HepG2 (cell line): Measurements from ENCODE around the gene MBD3L2. TPM values are rescaled to one million over a fixed set of nuclear protein-coding genes. Genes with fewer than 3 reads are reported as not detected.

Experiments used
- AHR ChIP-seq: IDR thresholded peaks from 2 replicates; pipeline ENCODE4 v1.6.1; 2018; ENCODE audit warnings: missing genetic modification reagents, missing compliant biosample characterization
- E2F2 ChIP-seq: sonication (generic); formaldehyde crosslinking; IDR thresholded peaks from 2 replicates; pipeline ENCODE4 v1.4.0; 2020; ENCODE audit warnings: missing genetic modification reagents, borderline replicate concordance
- FOXC1 ChIP-seq: sonication (generic); formaldehyde crosslinking; IDR thresholded peaks from 2 replicates; pipeline ENCODE4 v1.8.0; 2022; ENCODE audit warnings: mild to moderate bottlenecking, missing genetic modification reagents, borderline replicate concordance
- GMEB2 ChIP-seq: IDR thresholded peaks from 2 replicates; pipeline ENCODE4 v1.6.1; 2016; ENCODE audit warnings: missing biosample characterization, missing genetic modification reagents, low read depth
- JUN ChIP-seq: sonication (generic); formaldehyde crosslinking; IDR thresholded peaks from 2 replicates; pipeline ENCODE4 v1.4.0; 2020; ENCODE audit warnings: mild to moderate bottlenecking, missing genetic modification reagents
- MAF1 ChIP-seq: sonication (generic); formaldehyde crosslinking; IDR thresholded peaks from 2 replicates; pipeline ENCODE4 v1.5.0; 2020; ENCODE audit warnings: missing genetic modification reagents, borderline replicate concordance
- NONO ChIP-seq, 2 experiments: fragments of 450-650 bp in 1 of 2; sonication (generic) in 1 of 2; formaldehyde crosslinking in 1 of 2; IDR thresholded peaks in 1 of 2; conservative IDR thresholded peaks in 1 of 2; 2 replicates each; pipeline versions ENCODE4 v1.6.1 to v1.8.0; 2017 to 2022; ENCODE audit warnings: mild to moderate bottlenecking in 1 of 2, missing genetic modification reagents in 1 of 2, moderate library complexity in 1 of 2
- NR3C1 ChIP-seq: sonication (generic); formaldehyde crosslinking; IDR thresholded peaks from 2 replicates; pipeline ENCODE4 v1.4.0; 2020; ENCODE audit warnings: missing genetic modification reagents
- PCBP1 ChIP-seq: fragments of 200-400 bp; formaldehyde crosslinking; IDR thresholded peaks from 2 replicates; pipeline ENCODE4 v1.6.1; 2017; ENCODE audit warnings: mild to moderate bottlenecking, low read depth, low read length, borderline replicate concordance
- PRMT3 ChIP-seq: sonication (generic); formaldehyde crosslinking; IDR thresholded peaks from 2 replicates; pipeline ENCODE4 v1.8.1; 2022; ENCODE audit warnings: low read depth, mild to moderate bottlenecking, moderate library complexity, missing genetic modification reagents, borderline replicate concordance
- RBFOX2 ChIP-seq: fragments of 200-400 bp; formaldehyde crosslinking; IDR thresholded peaks from 2 replicates; pipeline ENCODE4 v1.6.1; 2017; ENCODE audit warnings: low read depth, mild to moderate bottlenecking, low read length
- TAF15 ChIP-seq: fragments of 200-400 bp; formaldehyde crosslinking; IDR thresholded peaks from one replicate; pipeline ENCODE4 v1.6.1; 2018; ENCODE audit warnings: mild to moderate bottlenecking, low read depth, low read length; ENCODE audit not compliant: poor library complexity, severe bottlenecking
- ZNF138 ChIP-seq: sonication (generic); formaldehyde crosslinking; IDR thresholded peaks from 2 replicates; pipeline ENCODE4 v1.5.0; 2020; ENCODE audit warnings: mild to moderate bottlenecking, low read depth, missing genetic modification reagents
- ZNF232 ChIP-seq: sonication (generic); formaldehyde crosslinking; IDR thresholded peaks from 2 replicates; pipeline ENCODE4 v1.4.0; 2020; ENCODE audit warnings: missing genetic modification reagents, borderline replicate concordance
- ZNF260 ChIP-seq: sonication (generic); formaldehyde crosslinking; IDR thresholded peaks from 2 replicates; pipeline ENCODE4 v1.4.0; 2020; ENCODE audit warnings: missing genetic modification reagents, low read depth, mild to moderate bottlenecking, borderline replicate concordance
- ZNF274 ChIP-seq: sonication (generic); formaldehyde crosslinking; IDR thresholded peaks from 2 replicates; pipeline ENCODE4 v1.5.1; 2020; ENCODE audit warnings: mild to moderate bottlenecking, missing genetic modification reagents
- ZNF354B ChIP-seq: sonication (generic); formaldehyde crosslinking; IDR thresholded peaks from 2 replicates; pipeline ENCODE4 v1.8.0; 2022; ENCODE audit warnings: mild to moderate bottlenecking, missing genetic modification reagents
- ZNF589 ChIP-seq: sonication (generic); formaldehyde crosslinking; conservative IDR thresholded peaks from 2 replicates; pipeline ENCODE4 v1.8.0; 2022; ENCODE audit warnings: mild to moderate bottlenecking, moderate library complexity, missing genetic modification reagents
- ZNF597 ChIP-seq: sonication (generic); formaldehyde crosslinking; IDR thresholded peaks from 2 replicates; pipeline ENCODE4 v1.5.0; 2020; ENCODE audit warnings: missing genetic modification reagents
- ZNF720 ChIP-seq: sonication (generic); formaldehyde crosslinking; IDR thresholded peaks from 2 replicates; pipeline ENCODE4 v1.4.0; 2020; ENCODE audit warnings: missing genetic modification reagents
- polyA plus RNA-seq, 8 experiments: library from polyadenylated mRNA; depleted of rRNA in 3 of 8; stranded (reverse) in 7 of 8; unstranded in 1 of 8; fragments of >200 nt; fragmentation: Illumina TruSeq in 4 of 8; extraction: Trizol in 4 of 8; gene quantifications; 2 replicates each; pipeline versions ENCODE4 v1.2.1 to v1.2.3, GENCODE V29; 2011 to 2016; ENCODE audit warnings: low read depth in 4 of 8, missing spikeins in 1 of 8, mixed read lengths in 1 of 8; ENCODE audit not compliant: insufficient read depth in 1 of 8
- total RNA-seq, 5 experiments: library from RNA; depleted of rRNA; stranded (reverse); fragments of >200 nt; fragmentation: Illumina TruSeq; extraction: Trizol; gene quantifications; 2 replicates each; pipeline ENCODE4 v1.2.3, GENCODE V29; 2016; ENCODE audit warnings: low read depth in 1 of 5
- TF ChIP-seq, protein P1 (sequence below): sonication (generic); formaldehyde crosslinking; IDR thresholded peaks from 2 replicates; pipeline ENCODE4 v1.5.0; 2020; ENCODE audit warnings: mild to moderate bottlenecking, missing genetic modification reagents
- TF ChIP-seq, protein P2 (sequence below): sonication (generic); formaldehyde crosslinking; IDR thresholded peaks from 2 replicates; pipeline ENCODE4 v1.8.0; 2022; ENCODE audit warnings: mild to moderate bottlenecking, missing genetic modification reagents, moderate library complexity

MBD3L2 gene
- total and polyA plus RNA-seq, 2 of the 13 experiments (the other 11 are each of a cell fraction or from before 2014, with no cell fraction given): not detected

- no peak for TF ChIP-seq ZNF597 (CRISPR knock-in tag)
- TF ChIP-seq JUN (CRISPR knock-in tag): no peak
- TF ChIP-seq GMEB2: no peak
- TF ChIP-seq RBFOX2: peak; percentile 94
- TF ChIP-seq ZNF720 (CRISPR knock-in tag): no peak
- TF ChIP-seq NR3C1 (CRISPR knock-in tag): no peak
- no peak for TF ChIP-seq ZNF589 (CRISPR knock-in tag)
- peak; percentile 83; the same call in 1 of the 2 replicates for TF ChIP-seq PCBP1
- TF ChIP-seq NONO (IDR thresholded peaks at IDR 0.05): no peak
- TF ChIP-seq NONO (CRISPR knock-in tag; conservative IDR thresholded peaks at IDR 0.05): 0 out of 2 replicates have a peak, but pooled peaks have one; percentile 36
- 0 out of 2 replicates have a peak, but pooled peaks have one; percentile 64 for TF ChIP-seq ZNF354B
- 0 out of 2 replicates have a peak, but pooled peaks have one; percentile 52 for TF ChIP-seq MAF1
- TF ChIP-seq ZNF138 (CRISPR knock-in tag): no peak
- TF ChIP-seq, protein P1, sequence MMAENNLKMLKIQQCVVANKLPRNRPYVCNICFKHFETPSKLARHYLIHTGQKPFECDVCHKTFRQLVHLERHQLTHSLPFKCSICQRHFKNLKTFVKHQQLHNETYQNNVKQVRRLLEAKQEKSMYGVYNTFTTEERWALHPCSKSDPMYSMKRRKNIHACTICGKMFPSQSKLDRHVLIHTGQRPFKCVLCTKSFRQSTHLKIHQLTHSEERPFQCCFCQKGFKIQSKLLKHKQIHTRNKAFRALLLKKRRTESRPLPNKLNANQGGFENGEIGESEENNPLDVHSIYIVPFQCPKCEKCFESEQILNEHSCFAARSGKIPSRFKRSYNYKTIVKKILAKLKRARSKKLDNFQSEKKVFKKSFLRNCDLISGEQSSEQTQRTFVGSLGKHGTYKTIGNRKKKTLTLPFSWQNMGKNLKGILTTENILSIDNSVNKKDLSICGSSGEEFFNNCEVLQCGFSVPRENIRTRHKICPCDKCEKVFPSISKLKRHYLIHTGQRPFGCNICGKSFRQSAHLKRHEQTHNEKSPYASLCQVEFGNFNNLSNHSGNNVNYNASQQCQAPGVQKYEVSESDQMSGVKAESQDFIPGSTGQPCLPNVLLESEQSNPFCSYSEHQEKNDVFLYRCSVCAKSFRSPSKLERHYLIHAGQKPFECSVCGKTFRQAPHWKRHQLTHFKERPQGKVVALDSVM (CRISPR knock-in tag): no peak
- TF ChIP-seq ZNF232 (CRISPR knock-in tag): no peak
- no peak for TF ChIP-seq TAF15
- TF ChIP-seq, protein P2, sequence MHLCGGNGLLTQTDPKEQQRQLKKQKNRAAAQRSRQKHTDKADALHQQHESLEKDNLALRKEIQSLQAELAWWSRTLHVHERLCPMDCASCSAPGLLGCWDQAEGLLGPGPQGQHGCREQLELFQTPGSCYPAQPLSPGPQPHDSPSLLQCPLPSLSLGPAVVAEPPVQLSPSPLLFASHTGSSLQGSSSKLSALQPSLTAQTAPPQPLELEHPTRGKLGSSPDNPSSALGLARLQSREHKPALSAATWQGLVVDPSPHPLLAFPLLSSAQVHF: no peak
- TF ChIP-seq E2F2: no peak; the same call in 1 of the 2 replicates
- peak; percentile 59 for TF ChIP-seq FOXC1 (CRISPR knock-in tag)
- TF ChIP-seq ZNF274: peak; percentile 36; the same call in 1 of the 2 replicates
- no peak for TF ChIP-seq AHR (CRISPR knock-in tag)
- TF ChIP-seq ZNF260 (CRISPR knock-in tag): no peak
- no peak for TF ChIP-seq PRMT3 (CRISPR knock-in tag)
Observed at GRCh38 chr19:7069042-7069903, 20.2 kb downstream of the MBD3L2 start, which contains the start of gene ZNF557 (continued).
